Thymus (tissue), 11 donors: Measurements from ENCODE around the gene TAB3. TPM values are rescaled to one million over a fixed set of nuclear protein-coding genes. Genes with fewer than 3 reads are reported as not detected.

ENCODE experiments used
- DNase-seq, 9 donors: peaks; one replicate each; pipeline ENCODE4 v3.0.0-alpha.2; 2013; ENCODE audit warnings: low spot score in 9 of 9, low read depth in 6 of 9, missing footprints in 1 of 9
- H3K27ac ChIP-seq, 2 donors: one replicate each; pipeline ENCODE4 v1.5.1; 2013; ENCODE audit warnings: control low read depth in 1 of 2, low read depth in 1 of 2, low read length in 1 of 2, mild to moderate bottlenecking in 1 of 2, moderate library complexity in 1 of 2
- H3K27me3 ChIP-seq, 2 donors: one replicate each; pipeline ENCODE4 v1.5.1; 2013; ENCODE audit warnings: low read length in 1 of 2; ENCODE audit not compliant: control insufficient read depth in 2 of 2, insufficient read depth in 1 of 2
- H3K36me3 ChIP-seq, 2 donors: one replicate each; pipeline ENCODE4 v1.5.1; 2013; ENCODE audit warnings: low read length in 1 of 2, mild to moderate bottlenecking in 1 of 2, moderate library complexity in 1 of 2; ENCODE audit not compliant: control insufficient read depth in 2 of 2, insufficient read depth in 2 of 2
- H3K4me1 ChIP-seq, 2 donors: one replicate each; pipeline ENCODE4 v1.5.1; 2013; ENCODE audit warnings: low read length in 2 of 2; ENCODE audit not compliant: control insufficient read depth in 2 of 2, insufficient read depth in 2 of 2
- H3K4me3 ChIP-seq, 2 donors: one replicate each; pipeline ENCODE4 v1.5.1; 2013; ENCODE audit warnings: low read length in 2 of 2, control low read depth in 1 of 2, mild to moderate bottlenecking in 1 of 2
- H3K9me3 ChIP-seq, 2 donors: one replicate each; pipeline ENCODE4 v1.5.1; 2013; ENCODE audit warnings: low read length in 1 of 2, mild to moderate bottlenecking in 1 of 2; ENCODE audit not compliant: control insufficient read depth in 2 of 2, insufficient read depth in 1 of 2
- WGBS: extraction: QIAGEN DNeasy Blood & Tissue Kit; methylation state at CpG from one replicate; pipeline ENCODE4 v1.1.7; 2013; 5-methylcytosine and 5-hydroxymethylcytosine counted together
- polyA plus RNA-seq: library from polyadenylated mRNA; stranded (reverse); fragments of 200-250 nt; gene quantifications from one replicate; pipeline ENCODE4 v1.2.3, GENCODE V29; 2013
- total RNA-seq: library from RNA; stranded (reverse); fragments of 120-200 nt; gene quantifications from one replicate; pipeline ENCODE4 v1.2.4, GENCODE V29; 2013
- donor health status: healthy.

Gene TAB3
- total and polyA plus RNA-seq, 2 donors = 5.9 to 13.6 TPM

- no peak overlapping the region for H3K27ac ChIP-seq
- H3K4me1 ChIP-seq = no peaks in the 10 kb centered on the region
- no peaks in the 10 kb centered on the region for H3K27me3 ChIP-seq
- H3K4me3 ChIP-seq = no peak overlapping the region
- no peak for DNase-seq
- no peaks in the 10 kb centered on the region for H3K36me3 ChIP-seq
- H3K9me3 ChIP-seq = peaks cover 0 to 2% of the 10 kb centered on the region in 2 donors
- WGBS = 97% methylated on average over 19 of the region's 19 CpGs
These were observed 109.5 kb downstream of the TAB3 start for GRCh38 chrX:30779453-30780030.

- no peak for DNase-seq
- Histone ChIP-seq H3K27ac (no peak overlapping the region), H3K4me3 (no peak overlapping the region), H3K27me3 (no peaks in the 10 kb centered on the region), H3K9me3 (peaks cover 0 to 2% of the 10 kb centered on the region in 2 donors), H3K36me3 (no peaks in the 10 kb centered on the region), H3K4me1 (no peaks in the 10 kb centered on the region)
These were observed 111.5 kb downstream of the TAB3 start for GRCh38 chrX:30777575-30777974.

Other genes starting within 250 kb of the TAB3 start
- 6.2 TPM for gene GK, start 235.8 kb downstream of the TAB3 start, total RNA-seq
- gene GK, start 235.8 kb downstream of the TAB3 start, polyA plus RNA-seq = 8.6 TPM
- gene FTHL17, start 182.8 kb upstream of the TAB3 start, total RNA-seq = not detected
- gene FTHL17, start 182.8 kb upstream of the TAB3 start, polyA plus RNA-seq = not detected